GM19467 (cell line): ENCODE measurements around the gene TBC1D16.
"Not testable (repeated sequence)": the region's sequence is repeated elsewhere in the genome, so short reads cannot be mapped to it uniquely, and the experiment has no call there.

Source experiments
- ATAC-seq: cut with Tn5 transposase; IDR thresholded peaks from one replicate; pipeline ENCODE4 v1.9.1; 2021; ENCODE audit warnings: mild to moderate bottlenecking, moderate library complexity; ENCODE audit not compliant: unreplicated experiment

TBC1D16 gene

DNA sequence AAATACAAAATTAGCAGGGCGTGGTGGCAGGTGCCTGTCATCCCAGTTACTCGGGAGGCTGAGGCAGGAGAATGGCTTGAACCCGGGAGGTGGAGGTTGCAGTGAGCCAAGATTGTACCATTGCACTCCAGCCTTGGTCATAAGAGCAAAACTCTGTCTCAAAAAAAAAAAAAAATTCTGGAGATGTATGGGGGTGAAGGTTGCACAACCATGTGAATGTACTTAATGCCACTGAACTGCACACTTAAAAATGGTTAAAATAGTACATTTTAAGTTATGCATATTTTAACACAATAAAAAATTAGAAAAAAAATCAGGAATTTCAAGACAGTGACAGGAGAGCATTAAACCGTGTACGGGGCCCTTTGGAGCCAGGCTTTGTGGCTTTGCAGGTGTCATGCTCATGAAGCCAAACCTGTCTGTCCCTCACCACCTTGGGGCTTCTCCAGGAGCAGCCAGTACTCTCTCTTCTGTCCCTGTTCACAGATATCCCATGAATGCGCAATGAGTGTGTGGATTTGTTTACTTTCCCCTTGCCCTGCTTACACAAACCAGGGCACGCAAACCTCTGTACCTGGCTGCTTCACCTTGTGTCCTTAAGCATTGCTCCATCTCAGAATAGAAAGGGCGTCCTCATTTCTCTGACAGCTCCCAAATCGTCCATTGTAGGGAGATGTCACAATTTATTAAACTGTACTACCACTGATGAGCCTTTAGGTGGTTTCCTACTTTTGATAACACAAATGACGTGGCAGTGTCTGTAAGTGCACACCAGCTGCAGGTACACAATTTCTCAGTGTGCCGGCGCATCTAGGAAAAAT lies 138.2 kb downstream of the TBC1D16 start:
- no peak for ATAC-seq

DNA sequence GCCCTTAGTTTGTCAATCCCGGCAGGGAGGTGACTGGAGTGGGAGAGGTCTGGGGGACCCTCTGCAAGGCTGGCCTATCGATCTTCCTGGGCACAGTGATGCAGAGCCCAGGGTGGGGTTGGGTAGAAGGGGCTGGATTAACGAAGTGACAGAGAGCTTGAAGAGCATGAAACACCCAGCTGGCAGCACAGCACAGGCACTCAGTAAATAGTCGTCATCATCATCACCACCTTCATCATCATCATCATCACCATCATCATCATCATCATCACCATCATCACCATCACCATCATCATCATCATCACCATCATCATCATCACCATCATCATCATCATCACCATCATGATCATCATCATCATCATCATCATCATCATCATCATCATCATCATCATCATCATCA lies 142.2 kb downstream of the TBC1D16 start:
- ATAC-seq, result not testable (repeated sequence)

DNA sequence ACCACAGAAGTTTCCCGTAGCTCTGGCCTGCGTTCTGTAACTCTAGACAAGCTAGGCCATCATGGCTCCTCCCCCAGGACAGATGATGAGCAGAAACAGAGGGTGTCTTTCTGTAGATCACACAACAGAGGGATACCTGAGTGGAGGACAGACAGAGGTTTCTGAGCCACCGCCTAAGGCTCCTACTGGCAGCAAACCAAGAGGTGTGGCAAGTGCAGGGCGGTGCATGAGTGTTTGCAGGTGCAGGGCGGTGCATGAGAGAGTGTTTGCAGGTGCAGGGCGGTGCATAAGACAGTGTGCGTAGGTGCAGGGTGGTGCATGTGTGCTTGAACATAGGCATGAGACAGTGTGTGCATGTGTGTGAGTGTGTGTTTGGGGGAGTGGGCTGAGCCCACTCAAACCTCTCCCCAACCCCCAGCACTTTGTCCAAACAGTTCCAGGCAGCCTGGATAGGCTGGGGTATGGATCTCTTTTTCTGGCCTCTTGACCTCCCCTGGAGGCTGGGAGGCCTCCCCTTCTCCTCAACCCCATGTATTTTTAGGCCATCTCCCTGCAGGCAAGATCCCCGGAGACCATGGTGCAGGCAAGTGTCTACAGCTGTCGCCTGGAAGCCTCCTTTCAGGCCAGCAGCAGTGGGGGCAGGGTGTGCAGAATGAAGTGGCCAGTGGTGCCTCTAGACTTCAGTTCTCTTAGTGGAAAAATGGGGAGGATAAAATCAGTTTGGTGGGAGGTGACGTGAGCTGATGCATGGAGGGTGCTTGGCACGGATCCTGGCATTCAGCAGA lies 143.0 kb downstream of the TBC1D16 start:
- no peak for ATAC-seq

DNA sequence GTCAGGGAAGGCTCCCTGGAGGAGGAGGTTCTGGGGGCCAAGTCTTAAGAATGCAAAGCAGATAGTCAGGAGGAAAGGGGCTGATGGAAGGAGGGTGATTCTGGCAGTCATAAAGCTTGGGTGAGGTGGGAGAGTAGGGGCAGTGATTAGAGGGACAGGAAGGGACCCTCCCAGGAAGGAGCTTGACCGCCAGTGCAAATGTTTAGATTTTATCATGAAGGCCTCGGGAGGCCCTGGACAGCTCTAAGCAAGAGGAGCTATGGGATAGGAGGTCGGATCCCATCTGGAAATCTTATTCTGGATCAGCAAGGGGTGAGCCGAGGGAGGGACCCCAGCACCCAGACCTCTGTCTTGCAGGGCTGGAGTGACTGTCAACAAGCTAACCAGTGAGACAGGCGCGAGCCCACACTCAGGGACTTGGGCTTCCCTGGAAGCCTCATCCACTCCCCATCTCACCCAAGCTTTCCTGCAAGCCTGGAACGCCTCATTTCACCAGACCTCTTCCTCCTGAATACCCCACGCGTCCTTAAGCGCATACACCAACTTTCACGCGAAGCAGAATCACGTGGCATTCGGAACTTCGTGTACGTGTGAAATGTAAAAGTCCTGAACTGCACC lies 144.4 kb downstream of the TBC1D16 start:
- no peak for ATAC-seq

DNA sequence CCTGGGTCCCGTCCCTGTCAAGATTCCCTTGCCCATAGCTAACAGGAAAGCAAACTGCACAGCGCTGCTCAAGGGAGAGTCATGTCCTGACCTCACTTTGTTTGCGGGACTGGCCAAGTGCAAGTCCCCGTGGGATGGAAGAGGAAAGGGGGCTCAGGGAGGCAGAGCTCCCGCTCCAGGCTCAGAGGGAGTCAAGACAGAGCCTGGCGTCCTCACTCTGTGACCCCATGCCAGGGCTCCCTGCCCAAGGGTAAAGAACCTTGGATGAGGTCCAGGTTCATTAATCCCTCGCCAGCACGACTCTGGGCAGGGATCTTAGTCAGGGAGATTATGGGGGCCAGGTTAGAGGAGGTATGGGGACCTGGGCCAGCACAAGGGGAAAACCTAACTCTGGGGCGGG lies 145.0 kb downstream of the TBC1D16 start:
- no peak for ATAC-seq

DNA sequence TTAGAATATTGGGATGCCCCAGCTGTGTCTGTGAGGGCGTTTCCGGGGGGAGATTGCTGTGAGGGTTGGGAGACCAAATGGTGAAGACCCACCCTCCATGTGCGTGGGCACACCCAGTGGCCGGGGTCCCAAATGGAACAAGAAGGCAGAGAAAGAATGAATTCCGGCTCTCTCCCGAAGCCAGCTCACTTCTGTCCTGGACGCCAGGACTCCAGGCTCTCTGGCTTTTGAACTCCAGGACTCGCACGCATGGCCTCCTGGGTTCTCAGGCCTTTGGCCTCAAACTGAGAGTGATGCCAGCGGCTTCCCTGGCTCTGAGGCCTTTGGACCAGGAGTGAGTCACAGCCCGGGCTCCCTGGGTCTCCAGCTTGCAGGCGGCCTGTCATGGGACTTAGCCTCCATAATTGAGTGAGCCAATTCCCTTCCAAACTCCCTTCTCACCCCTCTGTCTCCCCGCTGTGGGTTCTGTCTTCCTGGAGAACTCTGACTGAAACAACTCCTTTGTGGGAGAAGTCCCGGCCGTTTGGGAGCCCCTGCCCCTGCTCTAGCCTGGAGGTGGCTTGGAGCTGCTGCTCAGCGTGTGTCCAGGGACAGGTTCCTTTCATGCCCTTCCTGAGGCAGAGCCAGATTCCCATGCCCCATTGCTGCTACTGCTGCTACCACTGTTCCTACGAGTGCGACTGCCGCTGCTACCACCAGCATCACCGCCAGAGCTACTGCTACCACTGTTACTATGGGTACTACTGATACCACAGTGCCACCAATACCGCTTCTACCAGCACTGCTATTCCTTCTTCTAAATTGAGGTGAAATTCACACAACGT lies 146.6 kb downstream of the TBC1D16 start:
- no peak for ATAC-seq

DNA sequence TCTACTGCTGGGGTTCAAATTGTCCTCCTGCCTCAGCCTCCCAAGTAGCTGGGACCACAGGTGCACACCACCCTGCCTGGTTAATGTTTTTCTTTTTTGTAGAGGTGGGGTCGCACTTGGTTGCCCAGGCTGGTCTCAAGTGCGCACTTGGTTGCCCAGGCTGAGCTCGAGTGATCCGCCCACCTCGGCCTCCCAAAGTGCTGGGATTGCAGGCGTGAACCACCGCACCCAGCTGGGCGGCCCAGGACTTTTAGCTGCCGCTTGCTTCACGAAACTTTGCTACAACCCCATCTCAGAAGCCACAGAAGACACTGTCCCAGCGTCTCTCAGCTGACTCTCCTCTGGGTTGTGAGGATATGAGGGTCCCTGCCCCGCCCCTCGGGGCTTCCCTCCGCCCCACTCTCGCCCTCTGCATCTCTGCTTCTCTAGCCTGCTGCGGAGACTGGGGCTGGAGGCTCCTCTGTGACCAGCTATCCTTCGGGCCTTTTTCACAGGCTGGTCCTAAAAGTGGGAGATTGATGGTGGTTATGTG lies 147.6 kb downstream of the TBC1D16 start:
- ATAC-seq, result no peak

DNA sequence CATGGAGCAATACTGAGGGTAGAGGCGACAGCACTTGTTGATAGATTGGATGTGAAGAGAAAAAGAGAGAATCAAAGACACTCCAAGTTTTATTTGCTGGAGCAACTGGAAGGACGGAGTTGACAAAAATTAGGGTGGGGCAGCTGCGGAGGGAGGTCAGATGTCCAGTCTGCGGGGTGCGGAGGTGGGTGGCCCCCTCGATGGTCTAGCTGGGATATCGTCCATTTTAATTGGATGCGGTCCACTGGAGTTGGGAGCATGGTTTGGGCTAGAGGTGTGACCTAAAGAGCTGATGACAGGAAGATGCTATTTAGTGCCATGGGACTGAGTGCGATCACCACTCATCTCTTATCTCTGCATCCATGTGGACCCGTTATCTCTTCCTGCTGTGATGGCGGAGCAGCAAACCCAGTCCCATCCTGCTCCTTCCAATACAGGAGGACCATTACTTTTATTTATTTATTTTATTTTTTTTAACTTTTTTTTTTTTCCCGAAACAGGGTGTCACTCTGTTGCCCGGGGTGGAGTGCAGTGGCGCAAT lies 148.2 kb downstream of the TBC1D16 start:
- ATAC-seq, result no peak

DNA sequence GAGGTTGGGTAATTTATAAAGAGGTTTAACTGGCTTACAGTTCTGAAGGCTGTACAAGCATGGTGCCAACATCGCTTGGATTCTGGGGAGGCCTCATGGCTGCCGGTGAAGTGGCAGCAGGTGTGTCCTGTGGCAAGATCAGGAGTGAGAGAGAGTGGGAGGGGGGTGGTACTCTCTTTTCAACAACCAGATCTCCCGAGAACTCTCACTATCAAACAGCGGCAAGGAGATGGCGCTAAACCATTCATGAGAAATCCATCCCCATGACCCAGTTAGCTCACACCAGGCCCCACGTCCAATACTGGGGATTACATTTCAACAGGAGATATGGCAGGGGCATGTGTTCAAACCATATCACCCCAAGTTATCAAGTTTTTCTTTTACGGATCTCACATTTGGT lies 152.5 kb downstream of the TBC1D16 start:
- no peak for ATAC-seq
